Hepatocyte (in vitro differentiated cells): ENCODE results near the gene PIK3C2B.

Experiments
- CTCF ChIP-seq: fragments of 200-600 bp; sonication (generic); IDR thresholded peaks from 2 replicates; pipeline ENCODE4 v1.5.1; 2016; ENCODE audit warnings: antibody characterized with exemption, mild to moderate bottlenecking; ENCODE audit not compliant: poor library complexity
- EZH2phosphoT487 ChIP-seq: fragments of 200-600 bp; sonication (generic); IDR thresholded peaks from one replicate; pipeline ENCODE4 v1.6.1; 2018; ENCODE audit warnings: antibody characterized with exemption, mild to moderate bottlenecking, low read depth, moderate library complexity; ENCODE audit not compliant: unreplicated experiment, severe bottlenecking

- TF ChIP-seq CTCF: no peak
- TF ChIP-seq EZH2phosphoT487: no peak
Observed at GRCh38 chr1:204529371-204529895, 34.8 kb upstream of the PIK3C2B start.
